GM20431 (cell line): ENCODE results near the gene MGAT4A.
"Not testable (repeated sequence)": the region's sequence is repeated elsewhere in the genome, so short reads cannot be mapped to it uniquely, and the experiment has no call there.

Source experiments
- in situ Hi-C: fragments of 300-500 bp; cut with MseI, MboI; formaldehyde crosslinking; loops from one replicate; pipeline ENCODE4 v1.15.0; 2020; ENCODE audit warnings: low sequenced_read_pairs; ENCODE audit not compliant: unreplicated experiment

Gene MGAT4A

DNA sequence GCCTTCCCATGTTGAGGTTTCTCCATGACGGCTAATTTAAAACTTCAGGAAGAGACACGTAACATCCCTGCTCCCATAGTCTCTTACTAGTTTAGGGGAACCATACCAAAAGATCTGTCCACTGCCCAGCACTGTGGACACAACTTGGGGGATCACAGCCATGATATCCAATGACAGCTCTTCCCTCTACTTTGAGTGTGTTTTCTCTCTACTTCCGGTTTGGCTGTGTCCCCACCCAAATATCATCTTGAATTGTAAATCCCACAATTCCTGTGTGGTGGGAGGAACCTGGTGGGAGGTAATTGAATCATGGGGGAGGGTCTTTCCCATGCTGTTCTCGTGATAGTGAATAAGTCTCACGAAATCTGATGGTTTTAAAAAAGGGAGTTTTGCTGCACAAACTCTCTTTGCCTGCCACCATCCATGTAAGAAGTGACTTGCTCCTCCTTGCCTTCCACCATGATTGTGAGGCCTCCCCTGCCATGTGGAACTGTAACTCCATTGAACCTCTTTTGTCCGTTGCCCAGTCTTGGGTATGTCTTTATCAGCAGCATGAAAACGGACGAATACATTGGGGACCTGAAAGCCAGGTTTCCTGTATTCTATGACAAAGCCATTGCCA is 1.6 kb upstream of the MGAT4A start:
- in situ Hi-C loops = no loop called here

- in situ Hi-C loops = no loop called here
These were observed 990 bp upstream of the MGAT4A start for GRCh38 chr2:98731894-98732349.

GRCh38 chr2:98730707-98731040 is 258 bp downstream of the MGAT4A start:
- in situ Hi-C loops = no loop called here

DNA sequence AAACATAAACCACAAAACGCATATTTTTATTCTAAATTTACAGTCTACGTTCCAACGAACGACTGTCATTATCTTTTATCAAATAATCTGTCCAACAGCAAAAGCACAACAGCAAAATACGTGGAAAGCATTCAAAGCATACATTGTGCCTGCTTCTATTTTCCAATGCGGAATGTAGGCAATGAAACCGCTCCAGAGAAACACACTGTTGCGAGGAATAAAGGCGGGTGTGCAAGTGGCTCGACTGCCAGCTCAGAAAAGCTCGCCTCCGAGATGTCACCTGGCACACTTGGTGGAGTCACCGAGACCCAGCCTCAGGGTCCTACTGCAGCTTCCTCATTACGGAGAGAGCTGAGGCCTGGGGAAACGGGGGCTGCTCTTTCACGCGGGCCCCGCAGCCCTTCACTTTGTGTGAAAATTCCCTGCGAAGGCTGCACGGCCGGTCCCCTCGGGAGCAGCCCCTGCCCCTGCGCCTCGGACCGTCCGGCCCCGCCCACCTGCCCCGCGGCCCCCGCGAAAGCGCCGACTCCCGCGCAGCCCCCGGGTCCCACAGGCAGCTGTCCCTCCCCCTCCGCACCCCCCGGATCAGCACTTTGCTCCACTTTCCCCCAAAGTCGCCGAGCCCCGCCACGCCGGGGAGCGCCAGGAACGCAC is 752 bp downstream of the MGAT4A start:
- in situ Hi-C loops = no loop called here

- in situ Hi-C loops = no loop called here
These were observed 1.3 kb downstream of the MGAT4A start for GRCh38 chr2:98729652-98730051.

DNA sequence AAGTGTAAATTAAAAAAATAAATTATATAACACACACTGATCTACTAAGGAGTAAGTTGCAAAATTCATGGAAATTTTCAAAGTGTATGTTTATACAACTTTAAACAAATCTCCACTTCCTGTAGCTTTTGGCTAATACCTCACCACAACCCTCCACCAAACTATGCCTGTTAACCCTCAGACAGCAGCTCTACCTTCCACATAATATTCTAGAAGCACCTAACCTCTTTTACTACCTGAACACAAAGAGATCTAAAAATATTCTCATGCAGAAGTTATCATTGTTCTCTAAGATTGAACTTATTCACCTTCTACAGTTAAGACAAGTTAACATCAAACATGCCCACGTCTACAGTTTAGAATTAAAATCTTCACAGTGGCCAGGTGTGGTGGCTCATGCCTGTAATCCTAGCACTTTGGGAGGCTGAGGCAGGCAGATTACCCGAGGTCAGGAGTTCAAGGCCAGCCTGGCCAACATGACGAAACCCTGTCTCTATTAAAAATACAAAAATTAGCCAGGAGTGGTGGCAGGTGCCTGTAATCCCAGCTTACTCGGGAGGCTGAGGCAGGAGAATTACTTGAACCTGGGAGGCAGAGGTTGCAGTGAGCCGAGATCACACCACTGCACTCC is 2.7 kb downstream of the MGAT4A start:
- in situ Hi-C loops = not testable (repeated sequence)

GRCh38 chr2:98727369-98728087 is 3.4 kb downstream of the MGAT4A start:
- in situ Hi-C loops = no loop called here

GRCh38 chr2:98726735-98727368 is 4.1 kb downstream of the MGAT4A start:
- in situ Hi-C loops = no loop called here

DNA sequence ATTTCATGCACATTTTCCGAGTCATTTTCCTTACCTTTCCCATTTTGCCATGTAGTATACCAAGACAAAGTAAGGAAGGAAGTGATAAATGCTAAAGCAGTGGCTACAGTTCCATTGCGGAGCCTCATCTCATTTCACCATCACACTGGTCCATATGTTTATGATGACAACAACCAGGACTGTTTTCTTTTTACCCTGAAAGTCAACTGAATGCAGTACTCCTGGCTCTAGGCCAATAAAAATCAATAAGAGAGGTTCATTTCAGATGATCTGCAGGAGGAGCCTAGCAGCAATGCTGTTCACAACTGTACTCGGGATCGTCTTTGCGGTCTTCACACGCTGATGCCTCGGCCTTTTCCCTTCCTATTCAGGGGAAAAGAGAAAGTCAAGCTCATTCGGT is 4.7 kb downstream of the MGAT4A start:
- in situ Hi-C loops = no loop called here

DNA sequence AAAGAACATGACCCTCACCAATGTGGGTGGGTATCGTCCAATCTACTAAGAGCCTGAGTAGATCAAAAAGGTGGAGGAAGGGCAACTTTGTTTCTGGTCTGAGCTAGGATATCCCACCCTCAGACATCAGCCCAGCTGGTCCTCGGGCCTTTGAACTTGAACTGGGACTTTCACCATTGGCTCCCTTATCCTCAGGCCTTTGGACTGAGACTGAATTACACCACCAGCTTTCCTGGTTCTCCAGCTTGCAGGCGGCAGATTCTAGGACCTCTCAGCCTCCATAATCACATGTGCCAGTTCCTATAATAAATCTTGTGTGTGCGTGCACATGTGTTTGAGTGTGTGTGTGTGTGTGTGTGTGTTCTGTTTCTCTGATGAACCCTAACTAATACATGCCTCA is 10.6 kb downstream of the MGAT4A start:
- in situ Hi-C loops = no loop called here

DNA sequence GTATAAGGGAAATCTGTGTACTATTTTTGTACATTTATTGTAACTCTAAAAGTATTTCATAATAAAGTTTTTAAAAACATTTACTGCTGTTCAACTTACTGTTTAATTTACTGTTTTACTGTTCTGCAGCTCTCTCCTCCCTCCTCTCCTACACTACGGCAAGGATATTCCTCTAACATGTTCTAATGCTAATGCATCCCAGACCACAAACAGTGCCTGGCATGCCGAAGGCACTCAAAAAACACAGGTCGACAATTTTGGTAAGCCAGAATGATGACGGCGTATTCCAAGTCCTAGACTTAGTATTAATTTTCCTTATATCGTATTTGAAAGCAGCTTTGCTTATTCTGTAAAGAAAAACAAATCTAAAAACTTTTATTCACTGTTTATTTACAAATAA is 13.3 kb downstream of the MGAT4A start:
- in situ Hi-C loops = no loop called here

DNA sequence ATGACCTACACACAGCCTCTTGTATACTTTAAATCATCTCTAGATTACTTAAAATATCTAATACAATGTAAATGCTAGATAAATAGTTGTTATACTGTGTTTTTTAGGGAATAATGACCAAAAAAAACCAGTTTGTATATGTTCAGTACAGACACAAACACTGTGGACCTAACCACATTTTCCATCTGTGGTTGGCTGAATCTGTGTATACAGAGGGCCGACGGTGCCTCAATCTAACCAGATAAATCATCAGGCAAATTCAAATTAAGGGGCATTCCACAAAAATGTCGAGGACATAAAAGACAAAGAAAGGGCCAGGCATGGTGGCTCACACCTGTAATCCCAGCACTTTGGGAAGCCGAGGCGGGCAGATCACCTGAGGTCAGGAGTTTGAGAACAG is 14.1 kb downstream of the MGAT4A start:
- in situ Hi-C loops = no loop called here

- in situ Hi-C loops = no loop called here
These were observed 15.0 kb downstream of the MGAT4A start for GRCh38 chr2:98715812-98716451.

- in situ Hi-C loops = no loop called here
These were observed 17.5 kb downstream of the MGAT4A start for GRCh38 chr2:98713332-98714015.

GRCh38 chr2:98712145-98712544 is 18.8 kb downstream of the MGAT4A start:
- in situ Hi-C loops = no loop called here

DNA sequence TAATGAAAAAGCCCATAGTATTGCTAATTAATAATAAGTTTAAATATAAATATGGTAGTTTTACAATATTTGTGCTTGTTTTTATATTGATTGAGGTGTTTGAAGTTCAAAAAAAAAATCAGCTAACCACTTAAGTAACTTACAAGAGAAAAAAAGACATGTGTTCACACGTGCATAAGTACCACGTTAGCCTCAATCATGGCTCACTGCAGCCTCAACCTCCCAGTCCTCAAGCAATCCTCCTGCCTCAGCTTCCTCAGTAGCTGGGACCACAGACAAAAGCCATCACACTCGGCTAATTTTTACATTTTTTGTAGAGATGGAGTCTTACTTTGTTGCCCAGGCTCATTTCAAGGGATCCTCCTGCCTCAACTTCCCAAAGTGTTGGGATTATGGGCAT is 19.4 kb downstream of the MGAT4A start:
- in situ Hi-C loops = no loop called here

- in situ Hi-C loops = no loop called here
These were observed 20.2 kb downstream of the MGAT4A start for GRCh38 chr2:98710734-98711133.

- in situ Hi-C loops = no loop called here
These were observed 21.4 kb downstream of the MGAT4A start for GRCh38 chr2:98709535-98709934.

DNA sequence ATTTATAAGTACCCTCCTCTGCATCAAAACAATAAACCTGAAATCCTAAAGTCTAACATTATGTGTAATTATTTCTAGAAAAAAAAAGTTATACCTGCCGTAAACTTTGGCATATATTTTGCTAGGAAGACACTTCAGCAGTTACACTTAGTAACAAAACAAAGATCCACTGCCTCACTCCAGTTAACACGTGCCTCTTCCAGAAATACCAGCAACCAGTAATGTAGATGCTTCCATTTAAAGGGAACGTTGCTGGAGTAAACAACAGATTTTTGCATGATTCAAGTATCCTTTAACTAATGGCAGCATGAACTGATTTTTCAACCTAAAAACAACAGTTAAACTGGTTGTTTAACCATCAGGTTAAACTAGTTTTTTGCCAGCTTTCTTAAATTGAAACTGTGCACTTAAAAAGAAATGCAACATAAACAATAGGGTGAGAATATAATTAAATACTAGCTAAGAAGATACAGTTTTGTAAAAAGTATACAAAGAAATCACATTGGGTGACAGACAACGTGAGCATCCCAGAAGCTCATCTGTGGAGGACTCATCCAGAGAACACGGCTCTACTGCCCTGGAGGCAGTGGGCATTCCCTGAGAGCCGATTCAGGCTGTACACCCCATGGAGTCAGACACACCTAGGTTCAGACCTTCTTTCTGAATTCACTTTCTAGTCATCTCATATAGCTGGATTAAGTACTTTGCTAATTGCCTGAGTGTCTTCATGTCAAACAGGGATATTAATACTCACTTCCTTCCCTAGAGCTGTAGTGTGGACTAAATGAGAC is 22.3 kb downstream of the MGAT4A start:
- in situ Hi-C loops = no loop called here
